ENCODE measurements around the gene DCTN4. TPM values are rescaled to one million over a fixed set of nuclear protein-coding genes. Genes with fewer than 3 reads are reported as not detected.

DCTN4 gene
- total and polyA plus RNA-seq, 9 donors, result 27.0 to 87.4 (median 69.0) TPM

GRCh38 chr5:150706776-150707390 is 51.9 kb downstream of the DCTN4 start:
- H3K4me1 ChIP-seq (ENCODE audit: insufficient read depth), result no peaks in the 10 kb centered on the region
- intact Hi-C loops (cut with DNase I), result loop anchor here in 1 of 4 donors (10.0 kb wide), 1 partner anchor 52 kb away; no protein-coding TSS in a partner anchor
- no peaks in the 10 kb centered on the region for H3K27me3 ChIP-seq
- WGBS, 3 donors, result 31 to 50% (median 33%) methylated on average over 4 of the region's 4 CpGs
- no peak for TF ChIP-seq CTCF (IDR thresholded peaks at IDR 0.05)
- TF ChIP-seq POLR2A (IDR thresholded peaks at IDR 0.05), result no peak
- TF ChIP-seq EP300 (IDR thresholded peaks at IDR 0.05), result no peak
- DNase-seq, result no peak
- H3K27ac ChIP-seq, result no peak overlapping the region
- no peak overlapping the region for H3K4me3 ChIP-seq
- no peaks in the 10 kb centered on the region for H3K9me3 ChIP-seq
- H3K36me3 ChIP-seq, result no peaks in the 10 kb centered on the region

GRCh38 chr5:150703762-150704161 is 55.1 kb downstream of the DCTN4 start:
- H3K9me3 ChIP-seq, result no peaks in the 10 kb centered on the region
- 81 to 89% (median 89%) methylated on average over 3 of the region's 3 CpGs for WGBS, 3 donors
- no peaks in the 10 kb centered on the region for H3K27me3 ChIP-seq
- intact Hi-C loops (cut with DNase I), result loop anchor here in 1 of 4 donors (10.0 kb wide), 1 partner anchor 49 kb away; no protein-coding TSS in a partner anchor
- H3K36me3 ChIP-seq, result no peaks in the 10 kb centered on the region
- H3K4me1 ChIP-seq (ENCODE audit: insufficient read depth), result peaks cover 5% of the 10 kb centered on the region
- no peak for TF ChIP-seq POLR2A (IDR thresholded peaks at IDR 0.05)
- no peak for TF ChIP-seq EP300 (IDR thresholded peaks at IDR 0.05)
- TF ChIP-seq CTCF (IDR thresholded peaks at IDR 0.05), result no peak
- H3K27ac ChIP-seq, result no peak overlapping the region
- H3K4me3 ChIP-seq, result no peak overlapping the region
- no peak for DNase-seq

GRCh38 chr5:150700594-150701377 is 58.0 kb downstream of the DCTN4 start, which contains the start of gene RBM22:
Gene RBM22, minus strand, starts transcription at chr5:150701062. Its CDS starts 77 bp downstream, at chr5:150700985.
- TF ChIP-seq EP300 (IDR thresholded peaks at IDR 0.05), result peak; percentile 48
- peak; percentile 39 to 74 (median 61) for TF ChIP-seq CTCF (IDR thresholded peaks at IDR 0.05)
- peak; percentile 68 for TF ChIP-seq POLR2A (IDR thresholded peaks at IDR 0.05)
- Histone ChIP-seq H3K4me1 (ENCODE audit: insufficient read depth) (peaks cover 5% of the 10 kb centered on the region), H3K4me3 (peak within 1 kb of the TSS; percentile 94), H3K27me3 (no peaks in the 10 kb centered on the region), H3K27ac (peak within 1 kb of the TSS; percentile 80 to 89), H3K9me3 (no peaks in the 10 kb centered on the region), H3K36me3 (no peaks in the 10 kb centered on the region)
- intact Hi-C loops (cut with DNase I), result loop anchor here in 1 of 4 donors (10.0 kb wide), 1 partner anchor 46 kb away; no protein-coding TSS in a partner anchor
- peak; percentile 90 to 95 (median 92) for DNase-seq
- WGBS, 3 donors, result 0% methylated on average over 56 to 59 of the region's 59 CpGs

GRCh38 chr5:150700246-150700593 is 58.6 kb downstream of the DCTN4 start:
- TF ChIP-seq EP300 (IDR thresholded peaks at IDR 0.05) (no peak), CTCF (IDR thresholded peaks at IDR 0.05) (no peak)
- Histone ChIP-seq H3K4me3 (peak overlapping the region; percentile 94), H3K4me1 (ENCODE audit: insufficient read depth) (peaks cover 5% of the 10 kb centered on the region), H3K27ac (peak overlapping the region; percentile 80 to 89), H3K36me3 (no peaks in the 10 kb centered on the region), H3K27me3 (no peaks in the 10 kb centered on the region), H3K9me3 (no peaks in the 10 kb centered on the region)
- intact Hi-C loops (cut with DNase I), result loop anchor here in 1 of 4 donors (10.0 kb wide), 1 partner anchor 45 kb away; no protein-coding TSS in a partner anchor
- WGBS, 3 donors, result 0 to 1% (median 0%) methylated on average over 15 of the region's 15 CpGs
- no peak for DNase-seq
